Stimulated activated naive CD8-positive, alpha-beta T cell treated with anti-CD3 and anti-CD28 coated beads, Interleukin-15, Interleukin-2, amounts not matched to agents 100 ng/mL and 50 ng/mL, for 24 hours (primary cell): ENCODE results near the gene SLF2.
A peak's percentile ranks its signal among the peaks of the same experiment; 100 is the strongest.

Experiments
- H3K27ac Mint-ChIP-seq: one replicate; pipeline ENCODE4 v1.8.0; 2021; ENCODE audit warnings: mild to moderate bottlenecking, mixed read lengths
- H3K27me3 Mint-ChIP-seq: one replicate; pipeline ENCODE4 v1.8.0; 2021; ENCODE audit warnings: mixed read lengths
- H3K36me3 Mint-ChIP-seq: one replicate; pipeline ENCODE4 v1.8.0; 2021; ENCODE audit warnings: low read depth, mixed read lengths
- H3K4me1 Mint-ChIP-seq: one replicate; pipeline ENCODE4 v1.8.0; 2021; ENCODE audit warnings: low read depth, mixed read lengths
- H3K4me3 Mint-ChIP-seq: one replicate; pipeline ENCODE4 v1.8.0; 2021; ENCODE audit warnings: mild to moderate bottlenecking, mixed read lengths
- H3K9me3 Mint-ChIP-seq: one replicate; pipeline ENCODE4 v1.8.0; 2021; ENCODE audit warnings: mixed read lengths

The SLF2 gene

DNA sequence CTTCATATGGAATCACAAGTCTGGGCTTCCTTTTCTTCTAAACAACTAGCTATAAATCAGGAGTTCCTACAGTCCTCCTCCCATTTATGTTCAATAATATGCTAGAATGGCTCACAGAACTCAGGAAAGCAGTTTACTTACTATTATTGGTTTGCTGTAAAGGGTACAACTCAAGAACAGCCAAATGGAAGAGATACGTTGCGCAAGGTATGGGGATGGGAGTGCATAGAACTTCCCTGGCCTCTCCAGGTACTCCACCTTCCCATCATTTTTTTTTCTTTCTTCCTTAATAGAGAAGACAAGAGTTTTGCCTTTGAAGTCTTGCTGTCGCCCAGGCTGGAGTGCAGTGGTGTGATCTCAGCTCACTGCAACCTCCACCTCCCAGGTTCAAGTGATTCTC lies 29.5 kb downstream of the SLF2 start:
- Mint-ChIP-seq H3K27ac (no peak overlapping the region), H3K36me3 (peaks cover 68% of the 10 kb centered on the region), H3K4me3 (no peak overlapping the region), H3K27me3 (no peaks in the 10 kb centered on the region), H3K9me3 (no peaks in the 10 kb centered on the region), H3K4me1 (peaks cover 24% of the 10 kb centered on the region)

DNA sequence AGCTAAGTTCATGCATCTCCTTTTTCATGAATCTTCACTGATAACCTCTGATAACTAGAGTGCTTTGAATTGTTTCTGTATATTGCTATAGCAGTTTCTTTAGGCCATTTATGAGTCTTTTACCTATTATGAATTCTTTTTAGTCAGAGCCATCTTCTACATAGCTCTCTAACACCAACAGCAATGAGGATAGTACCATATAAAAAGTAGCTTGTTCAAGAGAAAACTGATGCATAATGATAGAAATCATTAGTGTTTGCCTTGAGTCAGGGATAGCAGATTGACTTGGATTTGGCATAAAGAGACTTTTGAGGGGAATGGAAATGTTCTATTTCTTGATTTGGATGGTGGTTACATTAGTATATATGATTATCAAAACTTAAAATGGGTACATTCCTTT lies 30.7 kb downstream of the SLF2 start:
- Mint-ChIP-seq H3K9me3 (no peaks in the 10 kb centered on the region), H3K27me3 (no peaks in the 10 kb centered on the region), H3K27ac (peak overlapping the region; percentile 76), H3K4me1 (peaks cover 24% of the 10 kb centered on the region), H3K36me3 (peaks cover 69% of the 10 kb centered on the region), H3K4me3 (no peak overlapping the region)

DNA sequence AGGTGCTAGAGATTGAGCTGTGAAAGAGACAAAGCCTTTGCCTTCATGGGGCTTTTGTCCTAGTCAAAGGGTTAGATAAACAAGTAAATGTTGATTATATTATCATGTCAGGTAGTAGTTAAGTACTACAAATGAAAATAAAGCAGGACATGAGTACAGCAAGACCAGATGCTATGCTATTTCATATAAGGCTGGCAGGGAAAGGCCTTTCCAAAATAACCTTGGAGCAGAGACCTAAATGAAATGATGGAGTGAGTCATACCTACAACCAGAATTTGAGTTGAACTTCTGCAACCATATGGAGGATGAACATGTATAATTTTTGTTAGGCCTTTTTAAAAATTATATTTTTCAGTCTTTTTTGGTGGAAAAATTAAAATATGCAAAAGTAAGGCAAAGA lies 33.0 kb downstream of the SLF2 start:
- no peak overlapping the region for H3K4me3 Mint-ChIP-seq
- H3K27me3 Mint-ChIP-seq, result no peaks in the 10 kb centered on the region
- H3K9me3 Mint-ChIP-seq, result no peaks in the 10 kb centered on the region
- peaks cover 68% of the 10 kb centered on the region for H3K36me3 Mint-ChIP-seq
- H3K4me1 Mint-ChIP-seq, result peaks cover 24% of the 10 kb centered on the region
- no peak overlapping the region for H3K27ac Mint-ChIP-seq

DNA sequence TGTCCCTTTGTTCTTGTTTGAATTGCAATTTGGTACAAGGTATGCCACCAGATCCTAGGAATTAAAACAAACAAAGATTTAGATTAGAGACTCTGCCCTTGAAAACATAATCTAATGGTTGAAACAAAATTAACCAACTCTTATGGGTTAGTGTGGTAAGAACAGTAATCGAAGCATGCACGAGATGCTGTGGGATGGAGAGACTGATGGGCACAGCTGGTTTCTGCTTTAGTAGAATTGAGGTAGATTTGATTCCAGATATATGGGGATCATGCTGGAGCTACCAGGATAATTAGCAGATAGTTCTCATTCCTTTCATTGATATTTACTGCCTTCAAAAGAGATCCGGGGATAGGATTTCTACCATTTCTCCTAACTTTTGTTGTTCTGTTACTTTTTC lies 36.2 kb downstream of the SLF2 start:
- Mint-ChIP-seq H3K4me3 (no peak overlapping the region), H3K27me3 (no peaks in the 10 kb centered on the region), H3K4me1 (peaks cover 14% of the 10 kb centered on the region), H3K36me3 (peaks cover 53% of the 10 kb centered on the region), H3K27ac (peak overlapping the region; percentile 26), H3K9me3 (no peaks in the 10 kb centered on the region)

DNA sequence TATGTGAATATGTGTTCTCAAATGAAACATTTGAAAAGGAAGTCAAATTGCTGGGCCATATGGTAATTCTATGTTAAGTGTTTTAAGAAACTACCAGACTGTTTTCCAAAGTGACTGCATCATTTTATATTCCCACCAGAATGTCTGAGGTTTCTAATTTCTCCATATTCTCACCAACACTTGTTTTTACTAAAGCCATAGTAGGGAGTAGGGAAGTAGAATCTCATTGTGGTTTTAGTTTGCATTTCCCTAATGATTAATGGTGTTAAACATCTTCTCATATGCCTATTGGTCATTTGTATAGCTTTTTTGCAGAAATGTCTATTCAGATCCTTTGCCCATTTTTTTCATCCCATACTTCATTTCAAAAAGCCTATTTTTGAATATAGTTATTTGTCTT lies 47.5 kb downstream of the SLF2 start:
- H3K4me1 Mint-ChIP-seq, result no peaks in the 10 kb centered on the region
- H3K4me3 Mint-ChIP-seq, result no peak overlapping the region
- H3K36me3 Mint-ChIP-seq, result peaks cover 50% of the 10 kb centered on the region
- no peaks in the 10 kb centered on the region for H3K27me3 Mint-ChIP-seq
- no peaks in the 10 kb centered on the region for H3K9me3 Mint-ChIP-seq
- H3K27ac Mint-ChIP-seq, result no peak overlapping the region

GRCh38 chr10:100962351-100963080 lies 49.8 kb downstream of the SLF2 start:
- Mint-ChIP-seq H3K36me3 (peaks cover 36% of the 10 kb centered on the region), H3K4me3 (no peak overlapping the region), H3K27ac (no peak overlapping the region), H3K27me3 (no peaks in the 10 kb centered on the region), H3K4me1 (no peaks in the 10 kb centered on the region), H3K9me3 (no peaks in the 10 kb centered on the region)

DNA sequence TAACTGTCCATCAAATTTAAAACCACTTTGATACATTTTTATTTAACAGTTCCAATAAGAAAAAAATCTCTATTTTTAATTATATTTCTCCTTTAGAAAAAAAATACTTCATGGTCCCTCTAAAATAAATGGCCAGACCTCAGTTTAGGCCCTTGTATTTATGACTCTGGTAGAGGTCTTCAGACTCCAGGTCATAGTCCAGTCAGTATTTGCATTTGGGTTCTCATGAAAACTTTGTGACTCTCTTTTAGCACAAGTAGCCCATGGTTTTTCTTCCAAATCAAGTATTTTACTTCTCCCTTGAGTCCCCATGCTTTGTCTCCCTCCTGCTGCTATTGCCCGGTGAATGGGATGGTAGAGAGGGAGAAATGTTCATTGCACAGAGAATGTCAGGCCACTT lies 51.1 kb downstream of the SLF2 start:
- peaks cover 30% of the 10 kb centered on the region for H3K36me3 Mint-ChIP-seq
- peaks cover 4% of the 10 kb centered on the region for H3K27me3 Mint-ChIP-seq
- H3K4me1 Mint-ChIP-seq, result peaks cover 7% of the 10 kb centered on the region
- no peaks in the 10 kb centered on the region for H3K9me3 Mint-ChIP-seq
- no peak overlapping the region for H3K4me3 Mint-ChIP-seq
- no peak overlapping the region for H3K27ac Mint-ChIP-seq

GRCh38 chr10:100965820-100966219 lies 53.1 kb downstream of the SLF2 start:
- H3K36me3 Mint-ChIP-seq, result peaks cover 15% of the 10 kb centered on the region
- H3K27ac Mint-ChIP-seq, result no peak overlapping the region
- peaks cover 4% of the 10 kb centered on the region for H3K27me3 Mint-ChIP-seq
- peaks cover 17% of the 10 kb centered on the region for H3K4me1 Mint-ChIP-seq
- no peaks in the 10 kb centered on the region for H3K9me3 Mint-ChIP-seq
- H3K4me3 Mint-ChIP-seq, result no peak overlapping the region

DNA sequence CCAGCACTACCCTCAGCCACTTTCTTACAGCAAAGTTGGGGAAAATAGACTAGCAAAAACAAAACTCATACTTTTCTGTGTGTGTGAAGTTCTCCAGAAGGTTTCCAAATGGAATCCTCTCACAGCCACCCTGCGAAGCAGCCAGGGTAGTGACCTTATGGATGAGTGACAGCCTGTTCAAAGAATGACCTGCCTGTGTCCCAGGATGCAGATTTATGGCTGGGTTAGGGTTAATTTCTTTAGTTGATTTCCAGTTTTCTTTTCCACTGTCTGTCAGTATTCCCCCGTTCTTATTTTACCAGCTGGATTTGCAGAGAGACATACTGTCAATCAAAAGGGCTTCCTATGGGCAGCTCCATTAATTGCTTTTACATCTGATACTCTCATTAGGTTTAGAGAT lies 54.1 kb downstream of the SLF2 start:
- Mint-ChIP-seq H3K4me3 (no peak overlapping the region), H3K27ac (no peak overlapping the region), H3K27me3 (peaks cover 4% of the 10 kb centered on the region), H3K4me1 (peaks cover 21% of the 10 kb centered on the region), H3K9me3 (no peaks in the 10 kb centered on the region), H3K36me3 (peaks cover 13% of the 10 kb centered on the region)

DNA sequence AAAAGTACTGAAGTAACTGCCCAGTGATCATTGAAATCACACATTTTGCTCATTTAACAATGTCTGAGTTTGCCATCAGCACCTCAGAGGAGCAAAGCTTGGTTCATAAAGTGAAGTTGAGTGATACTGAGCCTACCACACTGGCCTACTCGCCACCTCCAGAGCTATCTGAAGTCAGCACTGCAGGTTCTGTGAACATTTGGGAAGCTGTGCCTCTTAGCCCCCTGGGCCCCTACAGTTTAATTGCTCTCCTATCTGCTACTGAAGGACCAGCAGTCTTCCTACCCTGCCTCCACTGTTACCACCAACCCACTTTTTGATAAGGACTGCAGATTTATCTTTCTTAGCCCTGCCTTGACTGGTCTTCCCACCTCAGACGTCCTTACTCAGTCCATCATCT lies 54.6 kb downstream of the SLF2 start:
- Mint-ChIP-seq H3K27ac (no peak overlapping the region), H3K27me3 (peaks cover 4% of the 10 kb centered on the region), H3K4me1 (peaks cover 24% of the 10 kb centered on the region), H3K4me3 (no peak overlapping the region), H3K36me3 (peaks cover 9% of the 10 kb centered on the region), H3K9me3 (no peaks in the 10 kb centered on the region)

DNA sequence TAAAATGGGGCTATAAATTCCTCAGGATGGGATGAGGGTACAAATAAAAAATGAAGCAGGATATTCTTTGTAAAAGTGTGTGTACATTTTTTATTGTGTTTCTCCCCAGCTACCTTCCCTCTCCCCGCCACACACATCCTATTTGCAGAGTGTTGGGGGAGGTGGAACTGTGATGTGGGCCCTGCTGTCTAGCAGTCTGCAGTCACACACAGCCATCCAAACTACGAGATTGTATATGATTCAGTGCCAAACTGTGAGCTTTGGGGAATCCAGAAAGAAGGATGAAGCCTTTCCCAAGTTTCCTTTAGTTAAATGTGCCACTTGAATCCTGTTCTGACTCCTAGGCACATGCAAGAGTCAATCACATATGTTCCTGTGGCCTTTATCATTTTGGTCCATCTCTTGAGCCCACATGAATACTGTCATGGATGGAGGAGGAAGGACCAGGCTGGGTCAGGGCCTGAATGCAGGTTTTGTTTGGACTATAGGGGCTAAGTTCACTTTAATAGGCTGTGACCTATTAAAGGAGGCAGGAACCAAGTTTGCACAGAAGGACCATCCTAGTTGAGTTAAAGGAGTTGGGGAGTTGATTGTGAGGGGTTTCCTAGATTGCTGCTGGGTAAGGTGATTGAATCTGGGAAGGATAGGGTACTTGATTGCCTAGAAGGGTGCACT lies 55.4 kb downstream of the SLF2 start:
- Mint-ChIP-seq H3K27ac (no peak overlapping the region), H3K27me3 (peaks cover 4% of the 10 kb centered on the region), H3K36me3 (no peaks in the 10 kb centered on the region), H3K4me3 (peak overlapping the region; percentile 47), H3K4me1 (peaks cover 29% of the 10 kb centered on the region), H3K9me3 (no peaks in the 10 kb centered on the region)

DNA sequence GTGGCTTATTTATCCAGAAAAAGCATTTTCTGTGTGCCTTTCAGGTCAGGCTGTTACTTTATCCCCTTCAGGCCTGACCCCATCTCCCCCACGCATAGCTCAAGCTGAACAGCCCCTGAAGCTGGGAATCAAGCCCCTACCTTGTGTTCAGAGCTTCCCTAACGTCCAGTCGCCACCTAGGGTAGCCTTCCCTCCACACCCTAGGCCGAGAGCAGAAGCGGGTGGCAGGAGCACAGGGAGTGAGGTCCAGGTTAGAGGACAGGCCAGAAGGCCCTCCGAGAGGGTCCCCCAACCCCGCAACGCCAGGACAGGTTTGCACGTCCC lies 56.1 kb downstream of the SLF2 start:
- Mint-ChIP-seq H3K4me1 (peaks cover 29% of the 10 kb centered on the region), H3K36me3 (no peaks in the 10 kb centered on the region), H3K27me3 (peaks cover 4% of the 10 kb centered on the region), H3K4me3 (peak overlapping the region; percentile 47), H3K9me3 (no peaks in the 10 kb centered on the region), H3K27ac (no peak overlapping the region)

GRCh38 chr10:100969187-100970075 lies 56.7 kb downstream of the SLF2 start, which contains the start of gene SEMA4G:
Gene SEMA4G, plus strand, starts transcription at chr10:100969504. Its CDS starts 3,409 bp downstream, at chr10:100972913.
- peak within 1 kb of the TSS; percentile 47 for H3K4me3 Mint-ChIP-seq
- H3K36me3 Mint-ChIP-seq, result no peaks in the 10 kb centered on the region
- no peak within 1 kb of the TSS for H3K27ac Mint-ChIP-seq
- H3K27me3 Mint-ChIP-seq, result peaks cover 4% of the 10 kb centered on the region
- no peaks in the 10 kb centered on the region for H3K9me3 Mint-ChIP-seq
- peaks cover 29% of the 10 kb centered on the region for H3K4me1 Mint-ChIP-seq

GRCh38 chr10:100970076-100970913 lies 57.5 kb downstream of the SLF2 start:
- Mint-ChIP-seq H3K36me3 (no peaks in the 10 kb centered on the region), H3K4me1 (peaks cover 29% of the 10 kb centered on the region), H3K9me3 (no peaks in the 10 kb centered on the region), H3K4me3 (peak overlapping the region; percentile 30), H3K27ac (no peak overlapping the region), H3K27me3 (peaks cover 4% of the 10 kb centered on the region)
